H9 (cell line): ENCODE measurements around the gene ANO9. TPM values are rescaled to one million over a fixed set of nuclear protein-coding genes. Genes with fewer than 3 reads are reported as not detected.

Experiments used
- DNase-seq: peaks from one replicate; pipeline ENCODE4 v3.0.0-alpha.2; 2017
- H2AFZ ChIP-seq: one replicate; pipeline ENCODE4 v1.6.1; 2013; ENCODE audit warnings: mild to moderate bottlenecking, low read length, control low read depth, moderate library complexity
- H2AK5ac ChIP-seq: 2 replicates; pipeline ENCODE4 v1.6.1; 2013; ENCODE audit warnings: low read length, control low read depth, mixed read lengths; ENCODE audit not compliant: insufficient read length
- H2BK120ac ChIP-seq: one replicate; pipeline ENCODE4 v1.6.1; 2013; ENCODE audit warnings: low read depth, mild to moderate bottlenecking, low read length, control low read depth, inconsistent platforms; ENCODE audit not compliant: poor library complexity, severe bottlenecking
- H2BK12ac ChIP-seq: 2 replicates; pipeline ENCODE4 v1.6.1; 2013; ENCODE audit warnings: low read length, control low read depth, mixed read lengths, low read depth; ENCODE audit not compliant: insufficient read length
- H2BK15ac ChIP-seq: 2 replicates; pipeline ENCODE4 v1.6.1; 2013; ENCODE audit warnings: low read depth, low read length, control low read depth
- H2BK20ac ChIP-seq: one replicate; pipeline ENCODE4 v1.6.1; 2013; ENCODE audit warnings: low read depth, mild to moderate bottlenecking, low read length, control low read depth, inconsistent platforms; ENCODE audit not compliant: poor library complexity, severe bottlenecking
- H2BK5ac ChIP-seq: 2 replicates; pipeline ENCODE4 v1.6.1; 2013; ENCODE audit warnings: low read length, control low read depth, mixed read lengths; ENCODE audit not compliant: insufficient read length
- H3K14ac ChIP-seq: 2 replicates; pipeline ENCODE4 v1.6.1; 2013; ENCODE audit warnings: low read length, control low read depth; ENCODE audit not compliant: insufficient read depth
- H3K18ac ChIP-seq: 2 replicates; pipeline ENCODE4 v1.6.1; 2013; ENCODE audit warnings: low read depth, mild to moderate bottlenecking, mixed read lengths, low read length, control low read depth; ENCODE audit not compliant: insufficient read length
- H3K23ac ChIP-seq: 2 replicates; pipeline ENCODE4 v1.6.1; 2013; ENCODE audit warnings: low read length, control low read depth, mixed read lengths, low read depth; ENCODE audit not compliant: insufficient read length
- H3K23me2 ChIP-seq: 2 replicates; pipeline ENCODE4 v1.6.1; 2013; ENCODE audit warnings: low read depth, mild to moderate bottlenecking, mixed read lengths, low read length, control low read depth; ENCODE audit not compliant: insufficient read length, poor library complexity, severe bottlenecking
- H3K27ac ChIP-seq: 2 replicates; pipeline ENCODE4 v1.5.1; 2013; ENCODE audit warnings: low read length, control low read depth, mixed read lengths, low read depth; ENCODE audit not compliant: insufficient read length
- H3K27me3 ChIP-seq: 2 replicates; pipeline ENCODE4 v1.6.1; 2013; ENCODE audit warnings: low read length, control low read depth, inconsistent platforms; ENCODE audit not compliant: insufficient read depth
- H3K4ac ChIP-seq: 2 replicates; pipeline ENCODE4 v1.6.1; 2013; ENCODE audit warnings: low read depth, mild to moderate bottlenecking, control low read depth, inconsistent platforms, low read length, moderate library complexity
- H3K4me1 ChIP-seq: 2 replicates; pipeline ENCODE4 v1.6.1; 2013; ENCODE audit warnings: low read length, control low read depth, inconsistent platforms; ENCODE audit not compliant: insufficient read depth
- H3K4me2 ChIP-seq: 2 replicates; pipeline ENCODE4 v1.6.1; 2013; ENCODE audit warnings: low read length, control low read depth, mixed read lengths; ENCODE audit not compliant: insufficient read length, insufficient read depth
- H3K56ac ChIP-seq: 2 replicates; pipeline ENCODE4 v1.6.1; 2013; ENCODE audit warnings: low read depth, mild to moderate bottlenecking, mixed read lengths, low read length, control low read depth; ENCODE audit not compliant: insufficient read length
- H3K79me1 ChIP-seq: 2 replicates; pipeline ENCODE4 v1.6.1; 2013; ENCODE audit warnings: low read depth, mild to moderate bottlenecking, moderate library complexity, low read length, control low read depth, inconsistent platforms; ENCODE audit not compliant: insufficient read depth, poor library complexity, severe bottlenecking
- H3K79me2 ChIP-seq: 2 replicates; pipeline ENCODE4 v1.6.1; 2013; ENCODE audit warnings: low read length, control low read depth, inconsistent platforms; ENCODE audit not compliant: insufficient read depth
- H3K9ac ChIP-seq: 2 replicates; pipeline ENCODE4 v1.6.1; 2013; ENCODE audit warnings: low read length, control low read depth, mixed read lengths; ENCODE audit not compliant: insufficient read length; ENCODE audit errors: extremely low read depth
- H3K9me3 ChIP-seq: one replicate; pipeline ENCODE4 v1.6.1; 2013; ENCODE audit warnings: low read depth, low read length, inconsistent platforms; ENCODE audit not compliant: control insufficient read depth
- H3T11ph ChIP-seq: one replicate; pipeline ENCODE4 v1.6.1; 2013; ENCODE audit warnings: mild to moderate bottlenecking, low read length, control low read depth, inconsistent platforms
- H4K20me1 ChIP-seq: one replicate; pipeline ENCODE4 v1.6.1; 2013; ENCODE audit not compliant: control insufficient read depth, insufficient read length, insufficient read depth
- H4K5ac ChIP-seq: 2 replicates; pipeline ENCODE4 v1.6.1; 2013; ENCODE audit warnings: low read depth, mild to moderate bottlenecking, mixed read lengths, low read length, control low read depth; ENCODE audit not compliant: insufficient read length
- H4K8ac ChIP-seq: replicated peaks from 2 replicates; pipeline ENCODE4 v1.6.1; 2013; ENCODE audit warnings: low read length, control low read depth, mixed read lengths, low read depth; ENCODE audit not compliant: insufficient read length
- H4K91ac ChIP-seq: 2 replicates; pipeline ENCODE4 v1.6.1; 2013; ENCODE audit warnings: low read depth, mild to moderate bottlenecking, moderate library complexity, mixed read lengths, low read length, control low read depth; ENCODE audit not compliant: insufficient read length
- H3K27ac Mint-ChIP-seq, 3 experiments: 2 replicates in 2 of 3; 3 replicates in 1 of 3; pipeline ENCODE4 v1.8.0; 2020 to 2021; ENCODE audit warnings: mixed read lengths in 3 of 3, mild to moderate bottlenecking in 1 of 3, moderate library complexity in 1 of 3
- H3K27me3 Mint-ChIP-seq: 2 replicates; pipeline ENCODE4 v1.8.0; 2021; ENCODE audit warnings: low read depth, mild to moderate bottlenecking, moderate library complexity, mixed read lengths
- H3K36me3 Mint-ChIP-seq, 3 experiments: 2 replicates in 2 of 3; 3 replicates in 1 of 3; pipeline ENCODE4 v1.8.0; 2020 to 2021; ENCODE audit warnings: low read depth in 3 of 3, mixed read lengths in 3 of 3; ENCODE audit not compliant: insufficient read depth in 1 of 3
- H3K4me1 Mint-ChIP-seq, 2 experiments: 2 replicates each; pipeline ENCODE4 v1.8.0; 2020; ENCODE audit warnings: mixed read lengths in 2 of 2
- H3K4me3 Mint-ChIP-seq, 2 experiments: 2 replicates in 1 of 2; 3 replicates in 1 of 2; pipeline ENCODE4 v1.8.0; 2020 to 2021; ENCODE audit warnings: mild to moderate bottlenecking in 2 of 2, mixed read lengths in 2 of 2, moderate library complexity in 1 of 2
- H3K9me3 Mint-ChIP-seq, 2 experiments: 2 replicates in 1 of 2; 3 replicates in 1 of 2; pipeline ENCODE4 v1.8.0; 2020; ENCODE audit warnings: mild to moderate bottlenecking in 2 of 2, mixed read lengths in 2 of 2, moderate library complexity in 1 of 2
- CTCF ChIP-seq: fragments of 200-600 bp; sonication (generic); conservative IDR thresholded peaks from 3 replicates; pipeline ENCODE4 v1.8.0; 2021; ENCODE audit warnings: antibody characterized with exemption, mild to moderate bottlenecking
- WGBS: extraction: QIAGEN DNeasy Blood & Tissue Kit; methylation state at CpG from one replicate; pipeline ENCODE4 v1.1.7; 2013; ENCODE audit warnings: missing lambda C conversion rate, low lambda C conversion rate, mixed read lengths; ENCODE audit not compliant: insufficient read length; ENCODE audit errors: extremely low coverage; 5-methylcytosine and 5-hydroxymethylcytosine counted together
- total RNA-seq: library from RNA; stranded (reverse); gene quantifications from 2 replicates; pipeline ENCODE4 v1.2.1, GENCODE V29; 2021

Gene ANO9
- total RNA-seq, 1 experiment from 2014 or later: 13.1 TPM

- Mint-ChIP-seq H3K27ac (no peak overlapping the region), H3K27me3 (peaks cover 20% of the 10 kb centered on the region), H3K4me3 (peak overlapping the region; percentile 62 to 80), H3K4me1 (peaks cover 17 to 26% of the 10 kb centered on the region in 2 experiments), H3K36me3 (no peaks in the 10 kb centered on the region; a peak in 1 of 7 replicates), H3K9me3 (no peaks in the 10 kb centered on the region; a peak in 1 of 5 replicates)
- no peak overlapping the region for H3T11ph ChIP-seq
- H3K4me2 ChIP-seq: peak overlapping the region; percentile 33
- DNase-seq: no peak
- no peak overlapping the region for H2BK5ac ChIP-seq
- no peak overlapping the region for H4K91ac ChIP-seq
- no peak for TF ChIP-seq CTCF
- H3K23me2 ChIP-seq: peaks cover 10% of the 10 kb centered on the region
- no peak overlapping the region for H2BK20ac ChIP-seq
- H2AK5ac ChIP-seq: no peak overlapping the region
- no peak overlapping the region for H4K8ac ChIP-seq
- no peaks in the 10 kb centered on the region for H3K79me1 ChIP-seq
- no peaks in the 10 kb centered on the region; the same call in 1 of the 2 replicates for H3K27me3 ChIP-seq
- H4K5ac ChIP-seq: no peak overlapping the region
- H3K4me1 ChIP-seq: peaks cover 2% of the 10 kb centered on the region; the same call in 1 of the 2 replicates
- no peak overlapping the region for H3K56ac ChIP-seq
- H4K20me1 ChIP-seq: peaks cover 8% of the 10 kb centered on the region
- H2BK12ac ChIP-seq: no peak overlapping the region
- H2BK120ac ChIP-seq: no peak overlapping the region
- no peaks in the 10 kb centered on the region; the same call in 1 of the 2 replicates for H3K79me2 ChIP-seq
- H2BK15ac ChIP-seq: no peak overlapping the region
- no peak overlapping the region for H2AFZ ChIP-seq
- no CpG with 5 or more reads among the region's 19 CpGs for WGBS
- H3K27ac ChIP-seq: no peak overlapping the region
- H3K23ac ChIP-seq: no peak overlapping the region
- H3K4ac ChIP-seq: no peak overlapping the region
- no peaks in the 10 kb centered on the region for H3K9me3 ChIP-seq
- H3K18ac ChIP-seq: no peak overlapping the region
- H3K9ac ChIP-seq: no peak overlapping the region
- peak overlapping the region; percentile 4; the same call in 1 of the 2 replicates for H3K14ac ChIP-seq
These were observed 24.0 kb downstream of the ANO9 start for GRCh38 chr11:417652-418342.
